Measurements from ENCODE around the gene NUDT6.

Gene NUDT6

DNA sequence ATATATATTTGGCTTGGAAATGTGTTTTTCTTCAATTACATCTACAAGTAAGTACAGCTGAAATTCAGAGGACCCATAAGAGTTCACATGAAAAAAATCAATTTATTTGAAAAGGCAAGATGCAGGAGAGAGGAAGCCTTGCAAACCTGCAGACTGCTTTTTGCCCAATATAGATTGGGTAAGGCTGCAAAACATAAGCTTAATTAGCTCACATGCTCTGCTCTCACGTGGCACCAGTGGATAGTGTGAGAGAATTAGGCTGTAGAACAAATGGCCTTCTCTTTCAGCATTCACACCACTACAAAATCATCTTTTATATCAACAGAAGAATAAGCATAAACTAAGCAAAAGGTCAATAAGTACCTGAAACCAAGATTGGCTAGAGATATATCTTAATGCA, 26.1 kb downstream of the NUDT6 start:
- no peak for TF ChIP-seq CTCF (IDR thresholded peaks at IDR 0.05; ENCODE audit: low read depth, low read length, missing control alignments)
- no peak overlapping the region for H3K4me3 ChIP-seq (ENCODE audit: low read depth, low read length)

GRCh38 chr4:122895336-122895995, 26.9 kb downstream of the NUDT6 start:
- H3K4me3 ChIP-seq (ENCODE audit: low read depth, low read length) = no peak overlapping the region
- no peak for DNase-seq (ENCODE audit: low read depth)

More for the DNA sequence above, 26.1 kb downstream of the NUDT6 start:
- no peak for DNase-seq (ENCODE audit: low read depth)

GRCh38 chr4:122894827-122895226, 27.6 kb downstream of the NUDT6 start:
- TF ChIP-seq CTCF (IDR thresholded peaks at IDR 0.05; ENCODE audit: low read depth, low read length, missing control alignments) = no peak
- no peak for DNase-seq (ENCODE audit: low read depth)
- H3K4me3 ChIP-seq (ENCODE audit: low read depth, low read length) = no peak overlapping the region

More at GRCh38 chr4:122895336-122895995, 26.9 kb downstream of the NUDT6 start:
- TF ChIP-seq CTCF (IDR thresholded peaks at IDR 0.05; ENCODE audit: low read depth, low read length, missing control alignments) = no peak

DNA sequence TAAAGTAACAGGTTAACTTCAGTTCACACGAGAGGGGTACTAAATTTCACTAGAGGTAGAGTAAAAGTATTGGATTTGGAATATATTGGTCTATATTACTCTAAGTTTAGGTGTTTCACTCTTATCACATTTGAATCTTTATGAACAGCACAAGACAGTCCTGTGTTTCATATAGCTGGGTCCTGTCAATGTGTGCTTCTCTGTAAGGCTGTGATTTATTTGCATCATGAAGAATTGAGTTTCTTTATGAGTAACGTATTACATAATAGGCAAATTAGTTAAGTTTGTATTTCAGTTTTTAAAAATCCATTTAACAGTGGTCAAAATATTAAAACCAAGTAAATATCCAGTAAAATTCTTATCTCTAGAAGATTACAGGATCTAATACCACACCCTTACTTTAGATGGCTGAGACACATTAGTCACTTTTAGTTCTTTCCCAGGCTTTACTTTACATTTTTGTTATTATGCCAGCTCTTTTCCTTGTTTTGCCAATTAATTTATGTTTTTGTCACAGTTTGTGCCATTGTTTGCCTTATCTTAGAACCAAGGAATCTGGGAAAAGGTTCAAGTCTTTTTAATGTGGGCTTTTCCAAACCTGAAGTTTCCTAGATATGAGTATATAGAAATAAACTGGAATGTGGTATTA, 32.1 kb downstream of the NUDT6 start:
- TF ChIP-seq CTCF (IDR thresholded peaks at IDR 0.05; ENCODE audit: low read depth, low read length, missing control alignments) = no peak
- H3K4me3 ChIP-seq (ENCODE audit: low read depth, low read length) = no peak overlapping the region
- no peak for DNase-seq (ENCODE audit: low read depth)

- TF ChIP-seq CTCF (IDR thresholded peaks at IDR 0.05; ENCODE audit: low read depth, low read length, missing control alignments) = no peak
- no peak overlapping the region for H3K4me3 ChIP-seq (ENCODE audit: low read depth, low read length)
- DNase-seq (ENCODE audit: low read depth) = no peak
These were observed 32.7 kb downstream of the NUDT6 start for GRCh38 chr4:122889726-122890125.

DNA sequence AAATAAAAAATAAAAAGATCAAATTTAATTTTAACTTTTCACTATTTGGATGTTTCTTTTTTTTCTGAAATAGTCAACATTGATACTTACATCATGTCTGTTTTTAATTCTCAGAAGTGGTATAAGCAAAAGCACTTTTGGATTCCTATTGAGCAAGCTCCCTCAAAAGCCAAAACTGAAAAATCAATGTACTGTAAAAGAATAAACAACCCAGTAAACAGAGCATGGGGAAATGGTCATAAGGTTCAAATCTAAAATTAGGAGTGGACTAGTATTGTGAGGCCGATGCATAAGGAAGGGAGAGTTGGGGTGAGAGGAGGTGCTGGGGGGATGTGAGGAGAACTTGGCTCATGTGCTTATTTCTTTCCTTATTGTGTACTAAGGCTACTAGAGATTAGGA, 37.9 kb downstream of the NUDT6 start:
- TF ChIP-seq CTCF (IDR thresholded peaks at IDR 0.05; ENCODE audit: low read depth, low read length, missing control alignments) = no peak
- DNase-seq (ENCODE audit: low read depth) = no peak
- no peak overlapping the region for H3K4me3 ChIP-seq (ENCODE audit: low read depth, low read length)

Data from GM12864 (cell line).